ENCODE results near the gene TGFBR3. TPM values are rescaled to one million over a fixed set of nuclear protein-coding genes. Genes with fewer than 3 reads are reported as not detected.

The TGFBR3 gene
- total RNA-seq, 2 experiments from 2014 or later, result 31.5 to 36.6 TPM

GRCh38 chr1:91779548-91780021 lies 106.4 kb downstream of the TGFBR3 start:
- Histone ChIP-seq H3K4me3 (ENCODE audit: low read length) (no peak overlapping the region), H3K9me3 (ENCODE audit: control insufficient read depth in 1 of 2, insufficient read depth in 1 of 2, low read length in 2 of 2) (no peaks in the 10 kb centered on the region), H3K27me3 (ENCODE audit: control insufficient read depth in 1 of 2, insufficient read depth in 2 of 2, low read length in 2 of 2) (no peaks in the 10 kb centered on the region), H3K27ac (ENCODE audit: low read depth in 1 of 2, low read length in 2 of 2) (no peak overlapping the region), H3K36me3 (ENCODE audit: insufficient read depth, low read length) (peaks cover 14% of the 10 kb centered on the region), H3K4me1 (ENCODE audit: insufficient read depth, low read length) (no peaks in the 10 kb centered on the region)
- no peak overlapping the region for H3K27ac Mint-ChIP-seq
- ChIA-PET CTCF (interaction anchor here (0.6 to 0.7 kb wide), 2 partner anchors 179 to 1747 kb away, joined by 4 to 5 read pairs; no protein-coding TSS in a partner anchor), POLR2A (no interaction called here)
- DNase-seq, result no peak
- H3K36me3 Mint-ChIP-seq (ENCODE audit: low read depth), result no peaks in the 10 kb centered on the region
- intact Hi-C loops (cut with DNase I, micrococcal nuclease), result no loop called here
- no peak for ATAC-seq (ENCODE audit: poor library complexity)
- no peaks in the 10 kb centered on the region for H3K9me3 Mint-ChIP-seq
- no peaks in the 10 kb centered on the region for H3K27me3 Mint-ChIP-seq
- no peaks in the 10 kb centered on the region for H3K4me1 Mint-ChIP-seq (ENCODE audit: low read depth)
- no peak for TF ChIP-seq CTCF (IDR thresholded peaks at IDR 0.05)
- no peak overlapping the region for H3K4me3 Mint-ChIP-seq

GRCh38 chr1:91778964-91779363 lies 107.0 kb downstream of the TGFBR3 start:
- Mint-ChIP-seq H3K9me3 (no peaks in the 10 kb centered on the region), H3K27ac (no peak overlapping the region), H3K27me3 (no peaks in the 10 kb centered on the region), H3K4me1 (ENCODE audit: low read depth) (no peaks in the 10 kb centered on the region), H3K36me3 (ENCODE audit: low read depth) (no peaks in the 10 kb centered on the region), H3K4me3 (no peak overlapping the region)
- no peak overlapping the region for H3K4me3 ChIP-seq (ENCODE audit: low read length)
- H3K27me3 ChIP-seq (ENCODE audit: control insufficient read depth in 1 of 2, insufficient read depth in 2 of 2, low read length in 2 of 2), result no peaks in the 10 kb centered on the region
- CTCF ChIA-PET, result no interaction called here
- ATAC-seq (ENCODE audit: poor library complexity) (no peak), DNase-seq (no peak)
- TF ChIP-seq CTCF (IDR thresholded peaks at IDR 0.05), result no peak
- POLR2A ChIA-PET, result no interaction called here
- no peaks in the 10 kb centered on the region for H3K9me3 ChIP-seq (ENCODE audit: control insufficient read depth in 1 of 2, insufficient read depth in 1 of 2, low read length in 2 of 2)
- H3K4me1 ChIP-seq (ENCODE audit: insufficient read depth, low read length), result no peaks in the 10 kb centered on the region
- peaks cover 14% of the 10 kb centered on the region for H3K36me3 ChIP-seq (ENCODE audit: insufficient read depth, low read length)
- no peak overlapping the region for H3K27ac ChIP-seq (ENCODE audit: low read depth in 1 of 2, low read length in 2 of 2)
- intact Hi-C loops (cut with DNase I, micrococcal nuclease), result no loop called here

GRCh38 chr1:91777630-91778300 lies 108.2 kb downstream of the TGFBR3 start:
- Mint-ChIP-seq H3K36me3 (ENCODE audit: low read depth) (no peaks in the 10 kb centered on the region), H3K4me3 (no peak overlapping the region), H3K9me3 (no peaks in the 10 kb centered on the region), H3K27ac (no peak overlapping the region), H3K4me1 (ENCODE audit: low read depth) (no peaks in the 10 kb centered on the region), H3K27me3 (no peaks in the 10 kb centered on the region)
- ATAC-seq (ENCODE audit: poor library complexity) (no peak), DNase-seq (no peak)
- ChIA-PET CTCF (no interaction called here), POLR2A (no interaction called here)
- intact Hi-C loops (cut with DNase I, micrococcal nuclease), result no loop called here
- no peak overlapping the region for H3K27ac ChIP-seq (ENCODE audit: low read depth in 1 of 2, low read length in 2 of 2)
- no peak for TF ChIP-seq CTCF (IDR thresholded peaks at IDR 0.05)
- H3K36me3 ChIP-seq (ENCODE audit: insufficient read depth, low read length), result peaks cover 12% of the 10 kb centered on the region
- no peaks in the 10 kb centered on the region for H3K27me3 ChIP-seq (ENCODE audit: control insufficient read depth in 1 of 2, insufficient read depth in 2 of 2, low read length in 2 of 2)
- H3K4me3 ChIP-seq (ENCODE audit: low read length), result no peak overlapping the region
- no peaks in the 10 kb centered on the region for H3K4me1 ChIP-seq (ENCODE audit: insufficient read depth, low read length)
- no peaks in the 10 kb centered on the region for H3K9me3 ChIP-seq (ENCODE audit: control insufficient read depth in 1 of 2, insufficient read depth in 1 of 2, low read length in 2 of 2)
